ENCODE measurements around the gene ANKRD44.

DNA sequence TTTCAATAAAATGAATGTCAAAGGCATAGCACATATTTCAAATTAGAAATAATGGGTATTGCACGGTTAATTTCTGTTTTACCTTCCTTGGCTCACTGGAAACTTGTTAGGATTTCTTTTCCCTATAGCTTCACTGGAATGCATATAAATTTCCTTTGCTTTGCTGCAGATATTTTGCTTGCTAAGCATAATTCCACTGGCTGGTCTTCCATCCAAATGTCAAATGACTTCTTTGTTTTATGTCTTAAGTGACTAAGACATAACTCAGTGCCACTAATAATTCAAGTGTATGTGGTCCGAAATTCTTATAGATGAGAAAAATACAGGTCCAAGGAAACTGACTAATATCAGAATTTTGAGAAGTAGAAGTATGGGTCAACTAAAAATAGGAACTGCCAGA is 201.3 kb downstream of the ANKRD44 start:
- TF ChIP-seq TAF1 (IDR thresholded peaks at IDR 0.05; ENCODE audit: borderline replicate concordance, insufficient read depth, low read length), result no peak
- no peak for TF ChIP-seq REST (IDR thresholded peaks at IDR 0.05; ENCODE audit: insufficient read depth in 1 of 2, low read depth in 2 of 2, low read length in 2 of 2)
- TF ChIP-seq POLR2AphosphoS5 (IDR thresholded peaks at IDR 0.05; ENCODE audit: low read depth, low read length), result no peak
- no peak for TF ChIP-seq SIN3A (IDR thresholded peaks at IDR 0.05; ENCODE audit: borderline replicate concordance, insufficient read depth, low read length)
- no peak for TF ChIP-seq FOXP2 (optimal IDR thresholded peaks at IDR 0.05; ENCODE audit: borderline replicate concordance, extremely low read depth, extremely low read length, insufficient read depth)

Data from PFSK-1 (cell line).